Neural cell (in vitro differentiated cells): Measurements from ENCODE around the gene ALDH2. TPM values are rescaled to one million over a fixed set of nuclear protein-coding genes. Genes with fewer than 3 reads are reported as not detected.
"Not testable (repeated sequence)": the region's sequence is repeated elsewhere in the genome, so short reads cannot be mapped to it uniquely, and the experiment has no call there.

Source experiments
- H2AFZ ChIP-seq: fragments of 200-600, 300-800 bp; sonication (generic), shearing (Covaris generic); 2 replicates; pipeline ENCODE4 v1.6.0; 2014; ENCODE audit warnings: low read depth, mild to moderate bottlenecking, antibody characterized with exemption, low read length, moderate library complexity
- H3F3A ChIP-seq: fragments of 200-600 bp; shearing (Covaris generic); 2 replicates; pipeline ENCODE4 v1.6.1; 2016; ENCODE audit warnings: mild to moderate bottlenecking, moderate library complexity, mixed read lengths, antibody characterized with exemption, low read length; ENCODE audit not compliant: insufficient read depth, poor library complexity, severe bottlenecking
- H3K27ac ChIP-seq: fragments of 200-600, 300-800 bp; sonication (generic), shearing (Covaris generic); 2 replicates; pipeline ENCODE4 v1.5.1; 2014; ENCODE audit warnings: mild to moderate bottlenecking, low read length, moderate library complexity
- H3K27me3 ChIP-seq: fragments of 300-800, 200-600 bp; sonication (generic), shearing (Covaris generic); 2 replicates; pipeline ENCODE4 v1.6.0; 2014; ENCODE audit warnings: mild to moderate bottlenecking, low read depth, low read length, moderate library complexity; ENCODE audit not compliant: insufficient read depth
- H3K36me3 ChIP-seq: fragments of 300-800, 200-600 bp; sonication (generic), shearing (Covaris generic); 2 replicates; pipeline ENCODE4 v1.5.1; 2014; ENCODE audit warnings: mild to moderate bottlenecking, antibody characterized with exemption, low read length, moderate library complexity; ENCODE audit not compliant: insufficient read depth
- H3K4me2 ChIP-seq: fragments of 300-800, 200-600 bp; sonication (generic), shearing (Covaris generic); 2 replicates; pipeline ENCODE4 v1.6.0; 2014; ENCODE audit warnings: mild to moderate bottlenecking, low read length
- H3K4me3 ChIP-seq: fragments of 300-800, 200-600 bp; sonication (generic), shearing (Covaris generic); 2 replicates; pipeline ENCODE4 v1.5.1; 2014; ENCODE audit warnings: mild to moderate bottlenecking, low read length, moderate library complexity
- H3K79me2 ChIP-seq: fragments of 200-600 bp; shearing (Covaris generic); replicated peaks from 2 replicates; pipeline ENCODE4 v1.6.0; 2014; ENCODE audit warnings: mild to moderate bottlenecking, low read length, moderate library complexity; ENCODE audit not compliant: insufficient read depth
- H3K9ac ChIP-seq: fragments of 300-800, 200-600 bp; sonication (generic), shearing (Covaris generic); 2 replicates; pipeline ENCODE4 v1.6.1; 2016; ENCODE audit warnings: mild to moderate bottlenecking, low read length, mixed read lengths
- H3K9me2 ChIP-seq: fragments of 200-600 bp; shearing (Covaris generic); 2 replicates; pipeline ENCODE4 v1.6.1; 2016; ENCODE audit warnings: mild to moderate bottlenecking, low read length, mixed read lengths; ENCODE audit not compliant: insufficient read depth
- H3K9me3 ChIP-seq: fragments of 200-600, 300-800 bp; sonication (generic), shearing (Covaris generic); 2 replicates; pipeline ENCODE4 v1.6.1; 2016; ENCODE audit warnings: mild to moderate bottlenecking, mixed run types, low read length, moderate library complexity, mixed read lengths
- H4K20me1 ChIP-seq: fragments of 200-600 bp; shearing (Covaris generic); 2 replicates; pipeline ENCODE4 v1.6.1; 2016; ENCODE audit warnings: mild to moderate bottlenecking, mixed run types; ENCODE audit not compliant: insufficient read depth
- EP300 ChIP-seq: fragments of 450-650 bp; conservative IDR thresholded peaks from 2 replicates; pipeline ENCODE4 v1.6.1; 2014; ENCODE audit warnings: antibody characterized with exemption, mild to moderate bottlenecking, moderate library complexity; ENCODE audit not compliant: poor library complexity, severe bottlenecking
- EZH2 ChIP-seq: fragments of 200-600, 300-800 bp; shearing (Covaris generic), sonication (generic); IDR thresholded peaks from 2 replicates; pipeline ENCODE4 v1.6.1; 2014; ENCODE audit warnings: antibody characterized with exemption, low read length, borderline replicate concordance, mild to moderate bottlenecking; ENCODE audit not compliant: insufficient read depth, poor library complexity, severe bottlenecking
- MXI1 ChIP-seq: fragments of 450-650 bp; conservative IDR thresholded peaks from 2 replicates; pipeline ENCODE4 v1.6.1; 2014; ENCODE audit warnings: antibody characterized with exemption, mild to moderate bottlenecking; ENCODE audit not compliant: poor library complexity, severe bottlenecking
- POLR2AphosphoS5 ChIP-seq: IDR thresholded peaks from 2 replicates; pipeline ENCODE4 v1.6.1; 2012
- RAD21 ChIP-seq: fragments of 450-650 bp; conservative IDR thresholded peaks from 2 replicates; pipeline ENCODE4 v1.6.1; 2014; ENCODE audit warnings: antibody characterized with exemption, mild to moderate bottlenecking, moderate library complexity
- SMC3 ChIP-seq: fragments of 450-650 bp; conservative IDR thresholded peaks from 2 replicates; pipeline ENCODE4 v1.6.1; 2014; ENCODE audit warnings: antibody characterized with exemption, mild to moderate bottlenecking, moderate library complexity; ENCODE audit not compliant: poor library complexity
- TAF1 ChIP-seq: IDR thresholded peaks from 2 replicates; pipeline ENCODE4 v1.6.1; 2012; ENCODE audit warnings: low read depth
- polyA plus RNA-seq: library from polyadenylated mRNA; depleted of rRNA; stranded (reverse); fragments of >200 nt; gene quantifications from 2 replicates; pipeline ENCODE4 v1.2.3, GENCODE V29; 2014
- TF ChIP-seq, protein P1 (sequence below): IDR thresholded peaks from 2 replicates; pipeline ENCODE4 v1.6.1; 2012; ENCODE audit warnings: borderline replicate concordance
- TF ChIP-seq, protein P2 (sequence below): fragments of 450-650 bp; IDR thresholded peaks from 2 replicates; pipeline ENCODE4 v1.5.1; 2014; ENCODE audit warnings: antibody characterized with exemption, mild to moderate bottlenecking, moderate library complexity; ENCODE audit not compliant: poor library complexity, severe bottlenecking

Gene ALDH2
- polyA plus RNA-seq, 1 donor from 2014 or later, result 64.3 TPM

- no peaks in the 10 kb centered on the region for H4K20me1 ChIP-seq
- H3K27me3 ChIP-seq, result no peaks in the 10 kb centered on the region
- H3F3A ChIP-seq, result no peaks in the 10 kb centered on the region
- no peak overlapping the region for H3K4me3 ChIP-seq
- no peaks in the 10 kb centered on the region for H3K36me3 ChIP-seq
- no peak overlapping the region for H2AFZ ChIP-seq
- H3K9me3 ChIP-seq, result no peaks in the 10 kb centered on the region
- H3K4me2 ChIP-seq, result no peak overlapping the region
- no peak for TF ChIP-seq POLR2AphosphoS5
- TF ChIP-seq EP300, result peak; percentile 77
- peak; percentile 64 for TF ChIP-seq RAD21
- no peak for TF ChIP-seq TAF1
- TF ChIP-seq MXI1, result no peak
- TF ChIP-seq, protein P1, sequence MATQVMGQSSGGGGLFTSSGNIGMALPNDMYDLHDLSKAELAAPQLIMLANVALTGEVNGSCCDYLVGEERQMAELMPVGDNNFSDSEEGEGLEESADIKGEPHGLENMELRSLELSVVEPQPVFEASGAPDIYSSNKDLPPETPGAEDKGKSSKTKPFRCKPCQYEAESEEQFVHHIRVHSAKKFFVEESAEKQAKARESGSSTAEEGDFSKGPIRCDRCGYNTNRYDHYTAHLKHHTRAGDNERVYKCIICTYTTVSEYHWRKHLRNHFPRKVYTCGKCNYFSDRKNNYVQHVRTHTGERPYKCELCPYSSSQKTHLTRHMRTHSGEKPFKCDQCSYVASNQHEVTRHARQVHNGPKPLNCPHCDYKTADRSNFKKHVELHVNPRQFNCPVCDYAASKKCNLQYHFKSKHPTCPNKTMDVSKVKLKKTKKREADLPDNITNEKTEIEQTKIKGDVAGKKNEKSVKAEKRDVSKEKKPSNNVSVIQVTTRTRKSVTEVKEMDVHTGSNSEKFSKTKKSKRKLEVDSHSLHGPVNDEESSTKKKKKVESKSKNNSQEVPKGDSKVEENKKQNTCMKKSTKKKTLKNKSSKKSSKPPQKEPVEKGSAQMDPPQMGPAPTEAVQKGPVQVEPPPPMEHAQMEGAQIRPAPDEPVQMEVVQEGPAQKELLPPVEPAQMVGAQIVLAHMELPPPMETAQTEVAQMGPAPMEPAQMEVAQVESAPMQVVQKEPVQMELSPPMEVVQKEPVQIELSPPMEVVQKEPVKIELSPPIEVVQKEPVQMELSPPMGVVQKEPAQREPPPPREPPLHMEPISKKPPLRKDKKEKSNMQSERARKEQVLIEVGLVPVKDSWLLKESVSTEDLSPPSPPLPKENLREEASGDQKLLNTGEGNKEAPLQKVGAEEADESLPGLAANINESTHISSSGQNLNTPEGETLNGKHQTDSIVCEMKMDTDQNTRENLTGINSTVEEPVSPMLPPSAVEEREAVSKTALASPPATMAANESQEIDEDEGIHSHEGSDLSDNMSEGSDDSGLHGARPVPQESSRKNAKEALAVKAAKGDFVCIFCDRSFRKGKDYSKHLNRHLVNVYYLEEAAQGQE, result no peak
- TF ChIP-seq, protein P2, sequence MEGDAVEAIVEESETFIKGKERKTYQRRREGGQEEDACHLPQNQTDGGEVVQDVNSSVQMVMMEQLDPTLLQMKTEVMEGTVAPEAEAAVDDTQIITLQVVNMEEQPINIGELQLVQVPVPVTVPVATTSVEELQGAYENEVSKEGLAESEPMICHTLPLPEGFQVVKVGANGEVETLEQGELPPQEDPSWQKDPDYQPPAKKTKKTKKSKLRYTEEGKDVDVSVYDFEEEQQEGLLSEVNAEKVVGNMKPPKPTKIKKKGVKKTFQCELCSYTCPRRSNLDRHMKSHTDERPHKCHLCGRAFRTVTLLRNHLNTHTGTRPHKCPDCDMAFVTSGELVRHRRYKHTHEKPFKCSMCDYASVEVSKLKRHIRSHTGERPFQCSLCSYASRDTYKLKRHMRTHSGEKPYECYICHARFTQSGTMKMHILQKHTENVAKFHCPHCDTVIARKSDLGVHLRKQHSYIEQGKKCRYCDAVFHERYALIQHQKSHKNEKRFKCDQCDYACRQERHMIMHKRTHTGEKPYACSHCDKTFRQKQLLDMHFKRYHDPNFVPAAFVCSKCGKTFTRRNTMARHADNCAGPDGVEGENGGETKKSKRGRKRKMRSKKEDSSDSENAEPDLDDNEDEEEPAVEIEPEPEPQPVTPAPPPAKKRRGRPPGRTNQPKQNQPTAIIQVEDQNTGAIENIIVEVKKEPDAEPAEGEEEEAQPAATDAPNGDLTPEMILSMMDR, result peak; percentile 85
- TF ChIP-seq EZH2, result no peak
- TF ChIP-seq SMC3, result peak; percentile 69
- no peaks in the 10 kb centered on the region for H3K9me2 ChIP-seq
- H3K9ac ChIP-seq, result peak overlapping the region; percentile 20
- no peaks in the 10 kb centered on the region for H3K79me2 ChIP-seq
- peak overlapping the region; percentile 12 for H3K27ac ChIP-seq
Measured at GRCh38 chr12:111812881-111813741, 46.4 kb downstream of the ALDH2 start.

- Histone ChIP-seq H3F3A (no peaks in the 10 kb centered on the region), H4K20me1 (no peaks in the 10 kb centered on the region), H2AFZ (no peak overlapping the region), H3K36me3 (no peaks in the 10 kb centered on the region), H3K27ac (no peak overlapping the region), H3K9ac (no peak overlapping the region), H3K9me3 (no peaks in the 10 kb centered on the region), H3K79me2 (no peaks in the 10 kb centered on the region), H3K9me2 (no peaks in the 10 kb centered on the region), H3K4me2 (no peak overlapping the region), H3K4me3 (no peak overlapping the region), H3K27me3 (no peaks in the 10 kb centered on the region)
- TF ChIP-seq TAF1 (no peak), MXI1 (no peak), RAD21 (no peak), EP300 (no peak), EZH2 (no peak), POLR2AphosphoS5 (no peak), SMC3 (no peak)
- TF ChIP-seq, protein P2, result no peak
- TF ChIP-seq, protein P1, result no peak
Measured at GRCh38 chr12:111816065-111816615, 49.4 kb downstream of the ALDH2 start.

GRCh38 chr12:111816898-111817297, 50.2 kb downstream of the ALDH2 start:
- not testable (repeated sequence) for H4K20me1 ChIP-seq, H3K9me2 ChIP-seq, H3F3A ChIP-seq, H3K27ac ChIP-seq, H2AFZ ChIP-seq, H3K27me3 ChIP-seq, H3K4me3 ChIP-seq, H3K36me3 ChIP-seq, H3K79me2 ChIP-seq, H3K9me3 ChIP-seq, H3K9ac ChIP-seq, H3K4me2 ChIP-seq
